Body of pancreas (tissue), 4 donors: Measurements from ENCODE around the gene INPP5D. TPM values are rescaled to one million over a fixed set of nuclear protein-coding genes. Genes with fewer than 3 reads are reported as not detected.

Experiments
- ATAC-seq: fragments of 150-250 bp; one replicate; pipeline ENCODE4 v1.9.1; 2016
- DNase-seq, 4 donors: peaks; one replicate each; pipeline ENCODE4 v3.0.0-alpha.2; 2019
- H3K27ac ChIP-seq, 4 donors: fragments of 200-600 bp; sonication (generic); 1 replicate in 3 of 4; 2 replicates in 1 of 4; pipeline versions ENCODE4 v1.5.1 to v1.6.1; 2016 to 2019; ENCODE audit warnings: mild to moderate bottlenecking in 1 of 4, mixed read lengths in 1 of 4, moderate library complexity in 1 of 4
- H3K27me3 ChIP-seq, 2 donors: fragments of 200-600 bp; sonication (generic); one replicate each; pipeline ENCODE4 v1.6.0; 2016; ENCODE audit warnings: mild to moderate bottlenecking in 1 of 2
- H3K36me3 ChIP-seq, 2 donors: fragments of 200-600 bp; sonication (generic); replicated peaks in 1 of 2; 2 replicates each; pipeline ENCODE4 v1.5.1; 2016; ENCODE audit warnings: low read depth in 2 of 2; ENCODE audit not compliant: insufficient read depth in 1 of 2
- H3K4me1 ChIP-seq: fragments of 200-600 bp; sonication (generic); one replicate; pipeline ENCODE4 v1.6.0; 2016
- H3K4me3 ChIP-seq, 2 donors: fragments of 200-600 bp; sonication (generic); 1 replicate in 1 of 2; 2 replicates in 1 of 2; pipeline ENCODE4 v1.5.1; 2016 to 2019
- H3K9me3 ChIP-seq, 3 donors: fragments of 200-600 bp; sonication (generic); 1 replicate in 2 of 3; 2 replicates in 1 of 3; pipeline ENCODE4 v1.5.1; 2016
- CTCF ChIP-seq, 7 experiments: fragments of 450-650 bp in 4 of 7; fragments of 200-600 bp in 3 of 7; sonication (generic) in 3 of 7; IDR thresholded peaks; one replicate each; pipeline ENCODE4 v1.5.1; 2016 to 2019; ENCODE audit warnings: antibody characterized with exemption in 7 of 7
- POLR2A ChIP-seq, 3 donors: fragments of 450-650 bp; IDR thresholded peaks; one replicate each; pipeline ENCODE4 v1.6.1; 2016; ENCODE audit warnings: antibody characterized with exemption in 3 of 3, mild to moderate bottlenecking in 2 of 3
- WGBS, 2 donors: methylation state at CpG; one replicate each; pipeline ENCODE4 v1.1.5; 2017; 5-methylcytosine and 5-hydroxymethylcytosine counted together
- intact Hi-C: fragments of 100-400 bp; cut with DNase I; formaldehyde crosslinking; loops from one replicate; pipeline ENCODE4 v1.15.1; 2023
- total RNA-seq, 2 donors: library from RNA; depleted of rRNA; stranded (reverse); fragments of >200 nt; gene quantifications; one replicate each; pipeline ENCODE4 v1.1.0, GENCODE V29; 2016

Gene INPP5D
- total RNA-seq, 2 donors from 2014 or later, result 0.99 to 8.8 TPM

- H3K27ac ChIP-seq, result peak overlapping the region in 2 of 4 donors; percentile 59 to 67
- no peak overlapping the region for H3K4me3 ChIP-seq
- no peaks in the 10 kb centered on the region for H3K4me1 ChIP-seq
- 59% methylated on average over 7 of the region's 7 CpGs; no CpG with 5 or more reads in 1 of the 2 donors for WGBS, 2 donors
- TF ChIP-seq POLR2A (IDR thresholded peaks at IDR 0.05) (no peak), CTCF (IDR thresholded peaks at IDR 0.05) (no peak)
- no peaks in the 10 kb centered on the region for H3K36me3 ChIP-seq
- intact Hi-C loops, result loop anchor here (10.0 kb wide), 1 partner anchor 455 kb away; no protein-coding TSS in a partner anchor
- no peaks in the 10 kb centered on the region for H3K9me3 ChIP-seq
- H3K27me3 ChIP-seq, result no peaks in the 10 kb centered on the region
- no peak for DNase-seq
- no peak for ATAC-seq
These were observed 670 bp upstream of the INPP5D start for GRCh38 chr2:233059547-233059796.

- no peaks in the 10 kb centered on the region for H3K36me3 ChIP-seq
- 60 to 64% methylated on average over 1 to 13 of the region's 13 CpGs for WGBS, 2 donors
- TF ChIP-seq CTCF (IDR thresholded peaks at IDR 0.05), result no peak
- TF ChIP-seq POLR2A (IDR thresholded peaks at IDR 0.05), result no peak
- DNase-seq (peak in 1 of 4 donors; percentile 33), ATAC-seq (no peak)
- H3K27ac ChIP-seq, result peak overlapping the region in 2 of 4 donors; percentile 59 to 67
- no peaks in the 10 kb centered on the region for H3K9me3 ChIP-seq
- H3K27me3 ChIP-seq, result no peaks in the 10 kb centered on the region
- no peaks in the 10 kb centered on the region for H3K4me1 ChIP-seq
- no peak overlapping the region for H3K4me3 ChIP-seq
- intact Hi-C loops, result no loop called here
These were observed 398 bp downstream of the INPP5D start for GRCh38 chr2:233060501-233060979.

DNA sequence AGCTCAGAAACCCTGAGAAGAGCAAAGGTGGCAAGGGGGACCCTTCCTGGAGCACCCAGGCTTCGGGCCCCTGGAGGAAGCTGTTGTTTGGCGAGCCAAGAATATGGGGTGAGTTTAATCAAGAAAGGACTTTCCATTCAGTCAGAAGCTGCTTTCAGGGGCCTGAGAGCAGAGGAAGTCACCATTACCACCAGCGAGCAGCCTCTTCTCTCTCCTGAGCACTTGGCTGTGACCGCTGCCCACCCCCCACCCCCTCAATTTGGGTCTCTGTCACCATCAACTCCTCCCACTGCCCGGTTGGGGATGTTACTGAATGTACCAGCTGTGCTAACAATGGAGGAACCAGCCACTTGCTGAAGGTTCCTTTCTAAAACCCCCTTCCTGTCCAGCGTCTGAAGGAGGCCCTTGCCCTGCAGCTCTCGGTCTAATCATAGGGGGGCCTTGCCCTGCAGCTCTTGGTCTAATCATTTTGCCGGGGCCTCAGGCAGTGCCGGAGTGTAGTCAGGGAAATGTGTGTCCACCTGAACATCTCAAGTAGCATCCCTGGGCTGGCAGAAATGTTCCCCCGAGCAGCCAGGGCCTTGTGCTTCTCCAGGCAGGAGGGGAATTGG, 943 bp downstream of the INPP5D start:
- Histone ChIP-seq H3K4me3 (no peak overlapping the region), H3K27me3 (no peaks in the 10 kb centered on the region), H3K36me3 (no peaks in the 10 kb centered on the region), H3K27ac (peak overlapping the region in 1 of 4 donors; percentile 67), H3K9me3 (no peaks in the 10 kb centered on the region), H3K4me1 (no peaks in the 10 kb centered on the region)
- DNase-seq (no peak), ATAC-seq (no peak)
- intact Hi-C loops, result no loop called here
- WGBS, 2 donors, result 60 to 84% methylated on average over 7 to 10 of the region's 10 CpGs
- no peak for TF ChIP-seq CTCF (IDR thresholded peaks at IDR 0.05)
- TF ChIP-seq POLR2A (IDR thresholded peaks at IDR 0.05), result no peak

GRCh38 chr2:233061591-233062450, 1.7 kb downstream of the INPP5D start:
- Histone ChIP-seq H3K27ac (peak overlapping the region in 2 of 4 donors; percentile 4 to 67), H3K4me1 (no peaks in the 10 kb centered on the region), H3K9me3 (no peaks in the 10 kb centered on the region), H3K4me3 (no peak overlapping the region), H3K36me3 (no peaks in the 10 kb centered on the region), H3K27me3 (no peaks in the 10 kb centered on the region)
- intact Hi-C loops, result no loop called here
- ATAC-seq, result no peak
- WGBS, 2 donors, result 58% methylated on average over 12 of the region's 12 CpGs; no CpG with 5 or more reads in 1 of the 2 donors
- DNase-seq, result peak in 3 of 4 donors; percentile 19 to 49 (median 26)
- TF ChIP-seq POLR2A (IDR thresholded peaks at IDR 0.05), result peak in 2 of 3 donors; percentile 6 to 33
- peak in 1 of 7 experiments; percentile 8 for TF ChIP-seq CTCF (IDR thresholded peaks at IDR 0.05)
